Peyer's patch (tissue), 4 donors: Measurements from ENCODE around the gene KLF11.

ENCODE experiments used
- CTCF ChIP-seq, 6 experiments: fragments of 450-650 bp in 4 of 6; fragments of 200-600 bp in 2 of 6; sonication (generic) in 1 of 6; IDR thresholded peaks; one replicate each; pipeline ENCODE4 v1.5.1; 2017 to 2019; ENCODE audit warnings: antibody characterized with exemption in 6 of 6, mild to moderate bottlenecking in 3 of 6, moderate library complexity in 1 of 6
- POLR2A ChIP-seq, 2 donors: fragments of 450-650 bp; IDR thresholded peaks; one replicate each; pipeline ENCODE4 v1.5.1; 2017; ENCODE audit warnings: antibody characterized with exemption in 2 of 2, mild to moderate bottlenecking in 2 of 2, moderate library complexity in 2 of 2

GRCh38 chr2:10045561-10046355 lies 2.4 kb downstream of the KLF11 start:
- TF ChIP-seq CTCF (IDR thresholded peaks at IDR 0.05) (no peak), POLR2A (IDR thresholded peaks at IDR 0.05) (no peak)
